HG03045 (cell line): ENCODE data around the gene RHOC.

Source experiments
- ATAC-seq: cut with Tn5 transposase; IDR thresholded peaks from one replicate; pipeline ENCODE4 v1.9.1; 2021; ENCODE audit warnings: mild to moderate bottlenecking, moderate library complexity; ENCODE audit not compliant: unreplicated experiment

Gene RHOC

GRCh38 chr1:112702420-112703261 lies 4.3 kb downstream of the RHOC start:
- no peak for ATAC-seq

- no peak for ATAC-seq
Measured at GRCh38 chr1:112702067-112702395, 4.9 kb downstream of the RHOC start.

DNA sequence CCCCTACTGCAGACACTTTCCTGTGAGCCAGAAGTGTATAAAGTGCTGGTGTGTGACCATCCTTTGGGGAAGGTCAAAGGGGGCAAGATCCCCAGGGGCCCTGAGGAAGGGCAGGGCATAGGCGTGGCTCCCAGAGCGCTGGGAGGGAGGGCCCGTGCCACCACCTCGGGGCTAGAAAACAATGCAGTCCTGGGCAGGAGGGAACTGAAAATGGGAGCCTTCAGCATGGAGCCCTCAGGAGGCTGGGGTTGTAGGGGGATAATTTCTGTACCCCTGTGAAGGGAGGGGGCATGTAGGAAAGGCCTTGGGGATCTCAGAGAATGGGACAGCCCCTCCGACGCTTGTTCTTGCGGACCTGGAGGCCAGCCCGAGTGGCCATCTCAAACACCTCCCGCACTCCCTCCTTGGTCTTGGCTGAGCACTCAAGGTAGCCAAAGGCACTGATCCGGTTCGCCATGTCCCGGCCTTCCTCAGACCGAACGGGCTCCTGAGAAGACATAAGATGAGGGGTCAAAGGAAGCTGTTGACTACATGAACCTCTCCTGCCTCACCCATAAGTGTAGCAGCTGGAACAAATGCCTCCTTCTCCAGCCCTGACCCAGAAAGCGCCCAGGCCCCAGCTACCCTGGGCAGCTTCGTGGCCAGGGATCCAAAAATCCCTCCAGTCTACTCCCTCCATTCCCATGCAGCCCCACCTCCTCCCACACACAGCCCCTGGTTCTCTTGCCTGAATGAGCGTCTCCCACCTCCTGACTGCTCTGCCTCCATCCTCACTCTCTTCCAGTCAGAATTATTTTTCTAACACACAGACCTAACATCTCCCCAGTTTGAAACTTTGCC lies 5.5 kb downstream of the RHOC start:
- ATAC-seq: no peak

DNA sequence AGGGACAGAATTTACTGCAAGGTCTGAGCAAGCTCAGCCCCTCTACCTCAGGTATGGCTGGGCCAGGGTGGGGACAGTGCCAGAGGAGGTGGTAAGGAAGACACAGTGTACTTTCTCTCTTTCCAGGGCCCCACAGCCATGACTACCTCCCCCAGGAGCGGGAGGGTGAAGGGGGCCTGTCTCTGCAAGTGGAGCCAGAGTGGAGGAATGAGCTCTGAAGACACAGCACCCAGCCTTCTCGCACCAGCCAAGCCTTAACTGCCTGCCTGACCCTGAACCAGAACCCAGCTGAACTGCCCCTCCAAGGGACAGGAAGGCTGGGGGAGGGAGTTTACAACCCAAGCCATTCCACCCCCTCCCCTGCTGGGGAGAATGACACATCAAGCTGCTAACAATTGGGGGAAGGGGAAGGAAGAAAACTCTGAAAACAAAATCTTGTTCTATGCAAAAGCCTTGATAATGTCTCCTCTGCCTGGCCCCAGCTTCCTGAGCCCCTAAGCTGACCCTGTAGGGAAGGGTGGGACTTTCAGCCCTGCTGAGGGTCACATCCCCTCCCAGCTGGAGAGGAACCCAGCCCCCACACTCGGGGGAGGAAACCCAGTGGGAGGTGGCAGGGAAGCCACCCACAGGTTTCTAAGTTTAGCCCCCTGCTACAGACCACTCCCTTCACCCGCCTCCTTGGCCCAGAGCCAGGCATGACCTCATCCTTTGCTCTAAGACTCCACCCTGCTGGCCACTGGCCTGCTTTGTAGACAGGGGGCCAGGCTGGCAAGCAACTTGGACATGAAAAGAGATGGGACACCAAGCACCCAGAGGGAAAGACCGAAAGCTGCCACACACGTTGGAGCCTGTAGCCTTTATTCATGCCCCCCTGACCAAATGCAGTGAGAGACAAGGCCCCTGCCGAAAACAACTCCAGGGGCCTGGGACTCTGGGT lies 6.4 kb downstream of the RHOC start:
- ATAC-seq: peak; percentile 49

DNA sequence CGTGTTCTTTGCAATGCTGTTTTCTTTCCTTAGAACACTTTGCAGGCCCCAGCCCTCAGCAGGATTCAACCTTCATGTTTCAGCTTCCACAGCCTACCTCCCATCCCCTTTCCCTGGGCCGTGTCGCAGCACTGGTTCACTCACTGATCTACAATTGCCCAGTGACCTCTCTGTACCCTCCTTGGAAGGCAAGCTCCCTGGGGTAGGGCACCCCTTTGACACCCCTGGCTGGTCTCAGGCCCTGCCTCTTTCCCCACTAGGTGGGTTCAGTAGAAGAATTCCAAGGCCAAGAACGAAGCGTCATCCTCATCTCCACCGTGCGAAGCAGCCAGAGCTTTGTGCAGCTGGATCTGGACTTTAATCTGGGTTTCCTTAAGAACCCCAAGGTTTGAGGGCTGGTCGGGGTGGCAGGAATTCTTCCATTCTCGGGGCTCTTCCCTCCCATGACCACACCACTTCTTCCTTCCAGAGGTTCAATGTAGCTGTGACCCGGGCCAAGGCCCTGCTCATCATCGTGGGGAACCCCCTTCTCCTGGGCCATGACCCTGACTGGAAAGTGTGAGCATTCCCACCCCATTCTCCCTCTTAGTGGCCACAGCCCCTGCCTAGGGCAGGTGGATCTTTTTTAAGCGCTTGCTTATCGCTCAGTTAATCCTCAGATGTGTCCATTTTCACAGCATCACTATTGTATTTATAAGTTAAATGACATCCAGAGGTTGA lies 7.3 kb downstream of the RHOC start:
- ATAC-seq: no peak

DNA sequence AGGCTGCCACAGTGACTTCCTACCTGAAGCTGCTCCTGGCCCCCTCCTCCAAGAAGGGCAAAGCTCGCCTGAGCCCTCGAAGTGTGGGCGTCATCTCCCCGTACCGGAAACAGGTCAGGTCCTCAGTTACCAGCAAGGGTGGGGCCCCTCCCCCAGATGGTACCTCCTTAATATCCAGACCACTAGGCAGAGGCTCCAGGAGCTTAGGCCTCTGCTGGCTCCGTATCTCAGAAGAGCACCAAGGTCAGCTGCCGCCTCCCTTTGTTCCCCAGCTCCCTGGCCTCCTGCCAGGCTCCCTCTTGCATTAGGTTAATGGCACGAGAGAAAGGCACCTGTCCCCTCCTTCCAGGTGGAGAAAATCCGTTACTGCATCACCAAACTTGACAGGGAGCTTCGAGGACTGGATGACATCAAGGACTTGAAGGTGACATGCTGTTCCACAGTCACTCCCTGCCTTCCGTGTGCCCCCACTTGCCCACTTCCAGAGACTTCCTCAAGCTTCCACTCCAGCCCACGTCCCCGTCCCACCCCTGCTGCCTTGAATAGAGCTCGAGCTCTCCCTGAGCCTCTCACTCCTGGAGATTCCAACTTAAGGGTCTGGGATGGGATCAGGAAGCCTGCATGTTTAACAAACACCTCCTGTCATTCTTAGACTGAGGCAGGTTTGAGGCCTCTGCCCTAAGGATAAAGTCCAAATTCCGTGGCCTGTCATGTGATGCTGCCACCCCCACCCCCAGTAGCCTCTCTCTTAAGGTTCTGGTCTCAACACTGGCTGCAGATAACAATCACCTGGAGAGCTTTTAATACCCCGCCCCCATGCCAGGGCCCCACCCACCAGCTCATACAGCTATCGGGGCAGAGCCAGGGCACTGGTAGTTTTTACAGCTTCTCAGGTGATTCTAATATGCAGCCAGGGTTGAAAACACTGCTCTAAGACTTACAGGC lies 8.3 kb downstream of the RHOC start:
- ATAC-seq: no peak

GRCh38 chr1:112697781-112698201 lies 9.1 kb downstream of the RHOC start:
- no peak for ATAC-seq

- no peak for ATAC-seq
Measured at GRCh38 chr1:112696578-112697314, 10.2 kb downstream of the RHOC start.

- no peak for ATAC-seq
Measured at GRCh38 chr1:112695276-112695675, 11.7 kb downstream of the RHOC start.

DNA sequence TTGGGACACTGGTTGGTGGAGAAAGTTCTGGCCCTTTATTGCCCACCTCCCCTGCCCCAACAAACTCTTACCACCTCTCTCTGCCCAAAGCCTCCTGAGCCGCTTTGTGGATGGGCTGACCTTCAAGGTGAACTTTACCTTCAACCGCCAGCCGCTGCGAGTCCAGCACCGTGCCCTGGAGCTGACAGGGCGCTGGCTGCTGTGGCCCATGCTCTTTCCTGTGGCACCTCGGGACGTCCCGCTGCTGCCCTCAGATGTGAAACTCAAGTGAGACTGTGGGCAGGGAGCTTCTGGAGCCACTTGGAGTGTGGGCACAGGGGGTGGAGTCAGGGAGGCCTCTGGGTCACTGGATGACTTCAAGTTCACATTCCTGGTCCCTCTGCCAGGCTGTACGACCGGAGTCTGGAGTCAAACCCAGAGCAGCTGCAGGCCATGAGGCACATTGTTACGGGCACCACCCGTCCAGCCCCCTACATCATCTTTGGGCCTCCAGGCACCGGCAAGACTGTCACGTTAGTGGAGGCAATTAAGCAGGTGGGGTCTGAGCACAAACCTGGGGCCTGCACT lies 12.5 kb downstream of the RHOC start:
- ATAC-seq: no peak

DNA sequence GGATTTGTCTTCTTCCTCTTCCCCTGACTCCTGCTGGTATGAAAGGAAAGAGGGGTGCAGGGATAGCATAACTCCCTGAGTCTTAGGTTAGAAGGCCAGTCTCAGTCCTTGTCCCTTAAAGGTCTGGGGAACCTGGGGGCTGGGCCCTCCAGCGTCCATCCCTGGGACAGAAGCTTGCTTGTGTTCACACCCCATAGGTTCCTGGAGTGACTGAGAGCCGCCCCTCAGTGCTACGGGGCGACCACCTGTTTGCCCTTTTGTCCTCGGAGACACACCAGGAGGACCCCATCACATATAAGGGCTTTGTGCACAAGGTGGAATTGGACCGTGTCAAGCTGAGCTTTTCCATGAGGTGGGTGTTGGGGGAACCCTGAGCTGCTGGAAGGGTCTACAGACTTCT lies 13.1 kb downstream of the RHOC start:
- no peak for ATAC-seq

DNA sequence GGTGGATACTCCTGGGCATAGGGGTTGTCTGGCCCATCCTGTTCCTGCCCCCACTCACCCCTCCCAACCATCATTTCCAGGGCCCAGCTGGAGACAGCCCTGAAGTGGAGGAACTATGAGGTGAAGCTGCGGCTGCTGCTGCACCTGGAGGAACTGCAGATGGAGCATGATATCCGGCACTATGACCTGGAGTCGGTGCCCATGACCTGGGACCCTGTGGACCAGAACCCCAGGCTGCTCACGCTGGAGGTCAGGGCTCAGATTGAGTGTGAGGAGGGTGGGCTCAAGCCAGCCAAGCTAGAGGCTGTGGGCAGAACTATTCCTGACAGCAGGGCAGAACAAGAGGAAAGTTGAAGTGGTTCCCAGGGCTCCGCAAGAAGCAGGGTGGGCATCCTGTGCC lies 14.2 kb downstream of the RHOC start:
- ATAC-seq: no peak

- ATAC-seq: no peak
Measured at GRCh38 chr1:112689842-112690237, 17.1 kb downstream of the RHOC start.

DNA sequence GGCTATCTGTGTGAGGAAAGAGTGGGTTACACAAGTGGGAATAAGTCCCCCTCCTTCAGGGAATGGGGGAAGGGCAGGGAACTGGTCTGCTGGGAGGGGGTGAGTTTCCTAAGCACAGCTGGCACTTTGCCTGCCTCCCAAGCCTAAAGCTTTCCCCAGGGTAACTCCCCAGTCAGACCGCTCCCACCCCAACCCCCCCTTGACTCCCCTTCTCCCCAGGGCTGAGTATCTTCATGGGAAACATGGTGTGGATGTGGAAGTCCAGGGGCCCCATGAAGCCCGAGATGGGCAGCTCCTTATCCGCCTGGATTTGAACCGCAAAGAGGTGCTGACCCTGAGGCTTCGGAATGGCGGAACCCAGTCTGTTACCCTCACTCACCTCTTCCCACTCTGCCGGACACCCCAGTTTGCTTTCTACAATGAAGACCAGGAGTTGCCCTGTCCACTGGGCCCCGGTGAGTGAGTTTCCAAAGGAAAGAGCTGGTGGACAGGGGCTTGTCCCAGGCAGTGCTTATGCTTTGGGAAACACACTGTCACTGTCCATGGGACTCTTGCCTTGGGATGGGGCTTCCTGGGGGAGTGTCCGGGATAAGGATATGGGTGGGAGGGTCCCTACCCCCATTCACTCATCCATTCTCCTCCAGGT lies 17.6 kb downstream of the RHOC start:
- ATAC-seq: no peak

DNA sequence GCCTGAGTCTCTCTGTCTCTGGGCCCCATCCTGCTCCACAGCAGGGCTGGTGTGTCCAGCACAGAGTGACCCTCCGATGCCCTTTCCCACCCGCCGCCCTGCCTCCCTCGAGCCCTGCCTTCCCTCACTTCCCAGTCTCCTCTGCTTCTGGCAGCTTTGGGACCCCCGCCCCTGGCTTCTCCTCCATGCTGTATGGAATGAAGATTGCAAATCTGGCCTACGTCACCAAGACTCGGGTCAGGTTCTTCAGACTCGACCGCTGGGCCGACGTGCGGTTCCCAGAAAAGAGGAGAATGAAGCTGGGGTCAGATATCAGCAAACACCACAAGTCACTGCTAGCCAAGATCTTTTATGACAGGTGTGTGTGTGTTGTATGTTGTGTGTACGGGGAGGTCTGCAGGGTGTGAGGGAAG lies 18.1 kb downstream of the RHOC start:
- no peak for ATAC-seq

- ATAC-seq: no peak
Measured at GRCh38 chr1:112687785-112688496, 19.0 kb downstream of the RHOC start.

DNA sequence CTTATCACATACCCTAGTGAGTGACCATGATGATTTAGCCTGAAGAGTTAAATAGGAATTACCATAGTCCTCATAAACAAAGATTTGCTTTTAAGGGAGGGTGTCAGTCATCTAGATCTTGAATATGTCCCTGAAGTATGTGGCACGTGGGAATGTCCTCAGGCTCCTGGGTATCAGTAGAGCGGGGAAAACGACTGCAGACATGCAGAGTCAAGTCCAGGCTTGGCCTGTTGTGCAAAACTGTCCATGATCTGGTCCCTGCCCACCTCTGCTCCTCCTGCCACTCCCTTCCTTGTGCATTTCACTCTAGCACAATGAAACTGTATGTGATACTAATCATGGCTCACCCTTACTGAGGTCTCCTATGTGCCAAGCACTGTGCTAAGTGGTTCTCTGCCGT lies 19.6 kb downstream of the RHOC start:
- ATAC-seq: no peak
